Endometrial microvascular endothelial cells (primary cell): Measurements from ENCODE around the gene TSPAN13. TPM values are rescaled to one million over a fixed set of nuclear protein-coding genes. Genes with fewer than 3 reads are reported as not detected.

Experiments used
- total RNA-seq: library from RNA; depleted of rRNA; stranded (reverse); fragments of >200 nt; gene quantifications from one replicate; pipeline ENCODE4 v1.2.3, GENCODE V29; 2015; ENCODE audit errors: inconsistent ontology term

TSPAN13 gene
- total RNA-seq, 1 donor from 2014 or later, result 46.4 TPM

Other genes with a start within 250 kb of the TSPAN13 start
- not detected for gene LRRC72, start 226.9 kb upstream of the TSPAN13 start, total RNA-seq
- gene ANKMY2, start 108.0 kb upstream of the TSPAN13 start, total RNA-seq, result 7.6 TPM
- gene BZW2, start 107.6 kb upstream of the TSPAN13 start, total RNA-seq, result 132 TPM
- not detected for gene AGR2, start 51.2 kb downstream of the TSPAN13 start, total RNA-seq
- not detected for gene AGR3, start 128.2 kb downstream of the TSPAN13 start, total RNA-seq